WI38 (cell line): ENCODE data around the gene USP24.

Source experiments
- H3K4me3 ChIP-seq: 2 replicates; pipeline ENCODE4 v1.5.1; 2011; ENCODE audit warnings: low read depth, mild to moderate bottlenecking, control low read depth, low read length
- CTCF ChIP-seq: IDR thresholded peaks from 2 replicates; pipeline ENCODE4 v1.5.1; 2012; ENCODE audit warnings: low read depth, mild to moderate bottlenecking, control low read depth, low read length

USP24 gene

DNA sequence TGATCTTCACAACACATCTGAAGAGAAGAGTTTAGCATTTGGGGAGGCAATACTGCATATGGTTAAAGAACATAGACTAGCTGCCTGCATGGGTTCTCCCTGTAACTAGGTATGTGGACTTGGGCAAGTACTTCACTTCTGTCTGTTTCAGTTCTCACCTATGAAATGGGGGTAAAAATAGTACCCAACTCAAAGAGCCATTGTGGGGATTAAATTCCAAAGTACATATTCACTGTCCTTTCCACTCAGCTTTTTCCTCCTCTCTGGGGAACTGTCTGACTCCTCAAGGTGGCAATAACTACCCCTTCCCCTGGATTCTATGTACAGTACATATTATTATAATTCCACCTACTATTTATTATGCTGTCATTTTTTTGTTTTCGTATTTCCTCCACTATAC is 44.7 kb downstream of the USP24 start:
- no peak for TF ChIP-seq CTCF
- no peak overlapping the region for H3K4me3 ChIP-seq

- no peak for TF ChIP-seq CTCF
Observed at GRCh38 chr1:55169126-55169525, 46.0 kb downstream of the USP24 start.

DNA sequence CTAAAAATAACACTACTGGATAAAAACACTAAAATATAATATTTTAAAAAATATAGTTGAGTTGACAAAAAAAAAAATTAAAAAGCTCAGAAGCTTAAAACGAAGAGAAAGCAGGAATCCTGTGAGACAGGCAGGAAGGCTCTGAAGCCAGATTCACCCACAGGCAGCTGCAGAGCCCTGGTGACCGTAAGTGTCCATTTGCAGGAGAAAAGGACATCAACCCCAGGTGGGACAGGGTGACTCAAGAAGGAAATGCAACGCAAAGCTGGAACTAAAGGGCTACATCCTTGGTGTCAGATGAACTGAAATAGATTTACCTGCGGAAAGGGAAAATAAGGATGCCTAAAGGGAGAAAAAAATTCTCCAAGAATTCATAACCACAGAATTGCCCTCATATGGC is 46.8 kb downstream of the USP24 start:
- no peak for TF ChIP-seq CTCF
- no peak overlapping the region for H3K4me3 ChIP-seq

More at GRCh38 chr1:55169126-55169525, 46.0 kb downstream of the USP24 start:
- H3K4me3 ChIP-seq, result no peak overlapping the region

DNA sequence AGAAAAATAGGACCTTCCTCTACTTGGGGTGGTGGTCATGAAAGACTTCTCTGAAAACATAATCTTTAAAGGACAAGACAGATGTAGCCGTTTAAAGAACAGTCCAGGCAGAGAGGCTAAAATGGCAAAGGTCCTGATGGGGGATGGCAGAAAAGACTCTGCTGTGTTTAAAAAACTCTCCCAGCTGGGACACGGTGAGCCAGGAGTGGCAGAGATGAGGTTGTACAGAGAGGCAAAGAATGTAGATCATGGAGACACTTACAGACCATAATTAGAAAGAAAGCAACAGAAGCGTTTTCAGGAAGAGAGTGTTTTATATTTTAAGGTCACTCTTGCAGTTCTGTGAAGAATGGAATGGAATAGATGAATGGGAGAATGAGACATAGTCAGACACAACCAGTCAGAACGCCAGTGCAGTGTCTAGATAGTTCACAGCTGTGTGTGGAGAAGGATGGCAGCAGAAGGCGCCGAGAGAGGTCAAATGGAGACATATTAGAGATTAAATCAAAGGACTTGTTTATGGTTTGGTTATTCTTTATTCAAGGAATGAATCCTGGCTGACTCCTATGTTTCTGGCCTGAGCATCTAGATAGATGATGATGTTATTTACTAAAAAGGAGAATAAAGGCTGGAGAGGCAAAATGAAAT is 47.8 kb downstream of the USP24 start:
- TF ChIP-seq CTCF, result no peak
- no peak overlapping the region for H3K4me3 ChIP-seq

DNA sequence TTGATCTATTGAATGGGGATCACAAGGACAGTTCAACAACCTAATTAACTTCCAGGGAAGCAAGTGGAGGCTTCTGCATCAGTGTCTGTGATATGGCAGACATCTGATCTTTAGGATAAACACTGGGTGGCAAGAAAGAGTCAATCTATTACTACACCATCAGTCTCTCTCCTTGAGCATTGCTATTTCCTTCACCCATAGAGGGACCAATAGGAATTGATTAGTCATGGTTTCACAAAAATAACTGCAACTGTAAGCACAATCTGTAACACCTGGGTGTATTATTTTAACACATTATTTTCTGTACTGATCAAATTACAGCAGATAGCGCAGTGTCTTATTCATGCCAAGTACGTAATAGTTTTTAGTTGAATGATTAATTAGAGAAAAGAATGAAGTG is 50.3 kb downstream of the USP24 start:
- H3K4me3 ChIP-seq, result no peak overlapping the region
- no peak for TF ChIP-seq CTCF

GRCh38 chr1:55159571-55159970 is 55.6 kb downstream of the USP24 start:
- H3K4me3 ChIP-seq, result no peak overlapping the region
- TF ChIP-seq CTCF, result no peak

- TF ChIP-seq CTCF, result no peak
- H3K4me3 ChIP-seq, result no peak overlapping the region
Observed at GRCh38 chr1:55156608-55157007, 58.6 kb downstream of the USP24 start.
